H1 (cell line): ENCODE measurements around the gene HSPA4L. TPM values are rescaled to one million over a fixed set of nuclear protein-coding genes. Genes with fewer than 3 reads are reported as not detected.

Experiments used
- CTCF ChIA-PET: fragments of 300-600 bp; sonication (Branson Sonifier 250); formaldehyde crosslinking; loops from one replicate; lab custom pipeline; 2021; ENCODE audit not compliant: partially characterized antibody; lab: Charles Lee
- POLR2A ChIA-PET: fragments of 300-600 bp; sonication (Branson Sonifier 250); formaldehyde crosslinking; loops from one replicate; lab custom pipeline; 2021; ENCODE audit warnings: inconsistent platforms; ENCODE audit not compliant: partially characterized antibody; lab: Charles Lee
- DNase-seq, 2 experiments: peaks; one replicate each; pipeline versions ENCODE4 v3.0.0 to v3.0.0-alpha.2; 2010 to 2022; ENCODE audit warnings: low spot score in 2 of 2, low read depth in 1 of 2, mixed read lengths in 1 of 2
- FAIRE-seq: peaks from 2 replicates; lab custom pipeline; 2011; peaks lifted over from hg19 to GRCh38; lab: Jason Lieb, UNC
- H2AFZ ChIP-seq: 2 replicates; pipeline ENCODE4 v1.8.1; 2012; ENCODE audit warnings: low read length, inconsistent platforms
- H2AK5ac ChIP-seq: 2 replicates; pipeline ENCODE4 v1.6.1; 2013; ENCODE audit warnings: low read depth, low read length
- H2BK120ac ChIP-seq: replicated peaks from 2 replicates; pipeline ENCODE3; 2013; ENCODE audit warnings: low read depth, low read length, inconsistent platforms
- H2BK12ac ChIP-seq: 2 replicates; pipeline ENCODE4 v1.6.1; 2013; ENCODE audit warnings: low read depth, low read length
- H2BK15ac ChIP-seq: 2 replicates; pipeline ENCODE4 v1.6.1; 2013; ENCODE audit warnings: low read length
- H2BK20ac ChIP-seq: 2 replicates; pipeline ENCODE4 v1.6.1; 2013; ENCODE audit warnings: low read length
- H2BK5ac ChIP-seq: 2 replicates; pipeline ENCODE4 v1.6.1; 2013; ENCODE audit warnings: low read depth, low read length
- H3K14ac ChIP-seq: 2 replicates; pipeline ENCODE4 v1.6.1; 2013; ENCODE audit warnings: inconsistent platforms; ENCODE audit not compliant: insufficient read length
- H3K18ac ChIP-seq: 2 replicates; pipeline ENCODE4 v1.6.1; 2013; ENCODE audit warnings: low read length; ENCODE audit errors: extremely low read depth
- H3K23ac ChIP-seq: 2 replicates; pipeline ENCODE4 v1.6.1; 2013; ENCODE audit warnings: inconsistent platforms; ENCODE audit not compliant: insufficient read length
- H3K23me2 ChIP-seq: 2 replicates; pipeline ENCODE4 v1.6.1; 2013; ENCODE audit warnings: low read depth, low read length
- H3K27ac ChIP-seq: 2 replicates; pipeline ENCODE4 v1.6.1; 2011; ENCODE audit warnings: low read depth, low read length, inconsistent platforms
- H3K27me3 ChIP-seq, 4 experiments: replicated peaks in 1 of 4; 1 replicate in 1 of 4; 2 replicates in 3 of 4; pipeline versions ENCODE4 v1.6.1 to v1.8.1; 2011 to 2013; ENCODE audit warnings: low read length in 3 of 4, mild to moderate bottlenecking in 3 of 4, inconsistent platforms in 2 of 4, mixed read lengths in 2 of 4, moderate library complexity in 1 of 4; ENCODE audit not compliant: control insufficient read depth in 3 of 4, insufficient read depth in 3 of 4; ENCODE audit errors: extremely low read depth in 1 of 4
- H3K36me3 ChIP-seq, 4 experiments: 2 replicates each; pipeline versions ENCODE4 v1.6.1 to v1.8.1; 2011 to 2013; ENCODE audit warnings: mild to moderate bottlenecking in 4 of 4, low read length in 3 of 4, moderate library complexity in 2 of 4, control low read depth in 1 of 4, inconsistent platforms in 1 of 4; ENCODE audit not compliant: insufficient read depth in 4 of 4, control insufficient read depth in 2 of 4
- H3K4ac ChIP-seq: replicated peaks from 2 replicates; pipeline ENCODE3; 2013; ENCODE audit warnings: low read length, low read depth, mixed read lengths, inconsistent platforms; ENCODE audit not compliant: insufficient read length
- H3K4me1 ChIP-seq, 4 experiments: replicated peaks in 1 of 4; 1 replicate in 1 of 4; 2 replicates in 3 of 4; pipeline versions ENCODE4 v1.6.1 to v1.8.1; 2011 to 2013; ENCODE audit warnings: low read length in 3 of 4, inconsistent platforms in 2 of 4, mixed read lengths in 1 of 4; ENCODE audit not compliant: insufficient read depth in 4 of 4, control insufficient read depth in 3 of 4
- H3K4me2 ChIP-seq, 2 experiments: 2 replicates each; pipeline versions ENCODE4 v1.6.1 to v1.8.1; 2011 to 2013; ENCODE audit warnings: low read depth in 2 of 2, low read length in 2 of 2, control low read depth in 1 of 2, inconsistent platforms in 1 of 2, mild to moderate bottlenecking in 1 of 2; ENCODE audit not compliant: insufficient read depth in 1 of 2
- H3K4me3 ChIP-seq, 4 experiments: fragments of 200-600, 300-600 bp in 1 of 4; sonication (generic), shearing (Covaris generic), sonication (Bioruptor Twin) in 1 of 4; 2 replicates each; pipeline versions ENCODE4 v1.5.1 to v1.8.1; 2011 to 2016; ENCODE audit warnings: low read length in 4 of 4, low read depth in 3 of 4, control low read depth in 2 of 4, inconsistent platforms in 2 of 4, mild to moderate bottlenecking in 2 of 4, mixed read lengths in 1 of 4, moderate library complexity in 1 of 4; ENCODE audit not compliant: insufficient read depth in 2 of 4; ENCODE audit errors: extremely low read depth in 1 of 4
- H3K56ac ChIP-seq: replicated peaks from 2 replicates; pipeline ENCODE3; 2013; ENCODE audit warnings: low read depth, mild to moderate bottlenecking, mixed read lengths, low read length, inconsistent platforms; ENCODE audit not compliant: insufficient read length
- H3K79me1 ChIP-seq: 2 replicates; pipeline ENCODE4 v1.6.1; 2013; ENCODE audit warnings: low read depth, low read length, control low read depth
- H3K79me2 ChIP-seq, 2 experiments: 2 replicates each; pipeline versions ENCODE4 v1.6.1 to v1.8.1; 2012 to 2013; ENCODE audit warnings: low read length in 2 of 2, mild to moderate bottlenecking in 2 of 2, inconsistent platforms in 1 of 2; ENCODE audit not compliant: insufficient read depth in 2 of 2, control insufficient read depth in 1 of 2
- H3K9ac ChIP-seq, 4 experiments: replicated peaks in 1 of 4; 1 replicate in 1 of 4; 2 replicates in 3 of 4; pipeline versions ENCODE4 v1.6.1 to v1.8.1; 2011 to 2013; ENCODE audit warnings: low read depth in 3 of 4, low read length in 3 of 4, control low read depth in 2 of 4, mild to moderate bottlenecking in 2 of 4, moderate library complexity in 2 of 4, inconsistent platforms in 1 of 4; ENCODE audit errors: extremely low read depth in 1 of 4
- H3K9me3 ChIP-seq, 2 experiments: 2 replicates each; pipeline versions ENCODE4 v1.6.1 to v1.8.1; 2012 to 2013; ENCODE audit warnings: mild to moderate bottlenecking in 2 of 2, moderate library complexity in 2 of 2, control low read depth in 1 of 2, inconsistent platforms in 1 of 2, low read depth in 1 of 2, low read length in 1 of 2, mixed read lengths in 1 of 2; ENCODE audit not compliant: insufficient read depth in 2 of 2
- H4K20me1 ChIP-seq, 2 experiments: replicated peaks in 1 of 2; 2 replicates each; pipeline versions ENCODE3 to v1.8.1; 2011 to 2013; ENCODE audit warnings: inconsistent platforms in 2 of 2, low read length in 2 of 2, mild to moderate bottlenecking in 1 of 2; ENCODE audit not compliant: insufficient read depth in 2 of 2, control insufficient read depth in 1 of 2
- H4K5ac ChIP-seq: 2 replicates; pipeline ENCODE4 v1.6.1; 2013; ENCODE audit warnings: low read length, low read depth, mixed read lengths, inconsistent platforms; ENCODE audit not compliant: insufficient read length
- H4K8ac ChIP-seq: 2 replicates; pipeline ENCODE4 v1.8.0; 2013; ENCODE audit warnings: mild to moderate bottlenecking, moderate library complexity, low read length, inconsistent platforms; ENCODE audit not compliant: insufficient read depth; ENCODE audit errors: extremely low read depth
- H4K91ac ChIP-seq: replicated peaks from 2 replicates; pipeline ENCODE3; 2013; ENCODE audit warnings: low read length, mixed read lengths, inconsistent platforms; ENCODE audit not compliant: insufficient read length
- EP300 ChIP-seq, 2 experiments: IDR thresholded peaks; 1 replicate in 1 of 2; 2 replicates in 1 of 2; pipeline ENCODE4 v1.6.1; 2011 to 2012; ENCODE audit warnings: low read depth in 2 of 2, low read length in 2 of 2, mild to moderate bottlenecking in 2 of 2, borderline replicate concordance in 1 of 2, inconsistent platforms in 1 of 2, moderate library complexity in 1 of 2
- MAFK ChIP-seq: IDR thresholded peaks from 2 replicates; pipeline ENCODE4 v1.6.1; 2012; ENCODE audit warnings: low read depth, mild to moderate bottlenecking, improper control_type of control experiment, low read length
- POLR2AphosphoS5 ChIP-seq: IDR thresholded peaks from 2 replicates; pipeline ENCODE4 v1.6.1; 2011; ENCODE audit warnings: low read depth, low read length
- SIX5 ChIP-seq: IDR thresholded peaks from 2 replicates; pipeline ENCODE4 v1.6.1; 2011; ENCODE audit warnings: mild to moderate bottlenecking, low read depth, low read length
- SP1 ChIP-seq: IDR thresholded peaks from 2 replicates; pipeline ENCODE4 v1.6.1; 2011; ENCODE audit warnings: low read depth, low read length
- TAF1 ChIP-seq: IDR thresholded peaks from 2 replicates; pipeline ENCODE4 v1.6.1; 2011; ENCODE audit warnings: mild to moderate bottlenecking, low read depth, low read length
- WGBS, 2 experiments: shearing (Covaris generic) in 1 of 2; methylation state at CpG; one replicate each; pipeline versions ENCODE4 v1.1.6 to v1.1.7; 2013 to 2015; ENCODE audit warnings: low lambda C conversion rate in 2 of 2, mixed read lengths in 2 of 2, inconsistent platforms in 1 of 2, low coverage in 1 of 2, missing lambda C conversion rate in 1 of 2; ENCODE audit not compliant: insufficient replicate concordance in 2 of 2, insufficient coverage in 1 of 2, insufficient read length in 1 of 2; ENCODE audit errors: extremely low coverage in 1 of 2, missing lambda C conversion rate in 1 of 2; 5-methylcytosine and 5-hydroxymethylcytosine counted together
- polyA plus RNA-seq, 7 experiments: library from polyadenylated mRNA; depleted of rRNA in 3 of 7; stranded (reverse) in 5 of 7; unstranded in 2 of 7; fragments of >200 nt in 5 of 7; fragments of 200-250 nt in 2 of 7; gene quantifications; 1 replicate in 5 of 7; 2 replicates in 1 of 7; 4 replicates in 1 of 7; pipeline versions ENCODE4 v1.2.1 to v1.2.3, GENCODE V29; 2011 to 2013; ENCODE audit warnings: missing spikeins in 2 of 7, mixed read lengths in 2 of 7
- total RNA-seq: library from RNA; stranded (reverse); fragmentation: NEBNext Ultra II Directional; extraction: Animal tissue kit (Norgen Biotek cat#: 25700); gene quantifications from 2 replicates; pipeline ENCODE4 v1.2.1, GENCODE V29; 2021

Gene HSPA4L
- total and polyA plus RNA-seq, 2 of the 8 experiments (the other 6 are each of a cell fraction or from before 2014, with no cell fraction given) = 0.65 to 4.7 TPM

- no peak overlapping the region for H3K9ac ChIP-seq
- no peaks in the 10 kb centered on the region for H3K9me3 ChIP-seq
- H3K18ac ChIP-seq = no peak overlapping the region
- H3K56ac ChIP-seq = no peak overlapping the region
- H3K79me2 ChIP-seq = no peaks in the 10 kb centered on the region
- H3K14ac ChIP-seq = no peak overlapping the region
- no peak overlapping the region for H3K4me2 ChIP-seq
- peaks cover 3% of the 10 kb centered on the region for H3K23me2 ChIP-seq
- no peak overlapping the region for H2BK120ac ChIP-seq
- H2BK15ac ChIP-seq = no peak overlapping the region
- H3K27me3 ChIP-seq = peaks cover 7 to 17% (median 13%) of the 10 kb centered on the region in 4 experiments
- CTCF ChIA-PET = no interaction called here
- no peak overlapping the region for H3K4ac ChIP-seq
- no peak overlapping the region for H3K27ac ChIP-seq
- no peak overlapping the region for H2BK12ac ChIP-seq
- no peak overlapping the region for H3K4me3 ChIP-seq
- H3K4me1 ChIP-seq = peaks cover 0 to 10% (median under 1%) of the 10 kb centered on the region in 4 experiments; a peak in 4 of 7 replicates
- no peak overlapping the region for H2AK5ac ChIP-seq
- H3K36me3 ChIP-seq = no peaks in the 10 kb centered on the region
- H3K23ac ChIP-seq = no peak overlapping the region
- no peak overlapping the region for H2BK20ac ChIP-seq
- H4K5ac ChIP-seq = no peak overlapping the region
- no peak overlapping the region for H2AFZ ChIP-seq
- no peak for FAIRE-seq
- no peak overlapping the region for H2BK5ac ChIP-seq
- TF ChIP-seq EP300 (IDR thresholded peaks at IDR 0.05; ENCODE audit: borderline replicate concordance in 1 of 2, low read depth in 2 of 2, low read length in 2 of 2) = no peak
- no peak for TF ChIP-seq TAF1
- no peak for TF ChIP-seq POLR2AphosphoS5
- TF ChIP-seq MAFK = no peak
- no peak for TF ChIP-seq SP1
- no peak for TF ChIP-seq SIX5
- no peaks in the 10 kb centered on the region for H3K79me1 ChIP-seq
- POLR2A ChIA-PET = no interaction called here
- DNase-seq = no peak
- no peak overlapping the region for H4K8ac ChIP-seq
- H4K91ac ChIP-seq = no peak overlapping the region
- H4K20me1 ChIP-seq = no peaks in the 10 kb centered on the region
- WGBS, 2 experiments = 83% methylated on average over 3 of the region's 3 CpGs; no CpG with 5 or more reads in 1 of the 2 experiments
These were observed 4.6 kb upstream of the HSPA4L start for GRCh38 chr4:127777487-127777886.
